NB4 (cell line): Measurements from ENCODE around the gene MSRB3.

Experiments
- DNase-seq: peaks from one replicate; pipeline ENCODE4 v3.0.0; 2010; ENCODE audit warnings: low read depth
- H3K4me3 ChIP-seq: one replicate; pipeline ENCODE4 v1.5.1; 2011; ENCODE audit warnings: mild to moderate bottlenecking, low read depth, low read length, moderate library complexity
- MYC ChIP-seq: IDR thresholded peaks from 2 replicates; pipeline ENCODE4 v1.6.1; 2011; ENCODE audit warnings: low read depth, low read length
- POLR2A ChIP-seq: IDR thresholded peaks from 2 replicates; pipeline ENCODE4 v1.6.1; 2011; ENCODE audit warnings: mild to moderate bottlenecking; ENCODE audit not compliant: insufficient read length; ENCODE audit errors: extremely low read depth
- TF ChIP-seq, protein P1 (sequence below): IDR thresholded peaks from one replicate; pipeline ENCODE4 v1.5.1; 2012; ENCODE audit warnings: low read depth, low read length
- TF ChIP-seq, protein P2 (sequence below): IDR thresholded peaks from 2 replicates; pipeline ENCODE4 v1.6.1; 2011; ENCODE audit warnings: low read depth, low read length

Gene MSRB3

DNA sequence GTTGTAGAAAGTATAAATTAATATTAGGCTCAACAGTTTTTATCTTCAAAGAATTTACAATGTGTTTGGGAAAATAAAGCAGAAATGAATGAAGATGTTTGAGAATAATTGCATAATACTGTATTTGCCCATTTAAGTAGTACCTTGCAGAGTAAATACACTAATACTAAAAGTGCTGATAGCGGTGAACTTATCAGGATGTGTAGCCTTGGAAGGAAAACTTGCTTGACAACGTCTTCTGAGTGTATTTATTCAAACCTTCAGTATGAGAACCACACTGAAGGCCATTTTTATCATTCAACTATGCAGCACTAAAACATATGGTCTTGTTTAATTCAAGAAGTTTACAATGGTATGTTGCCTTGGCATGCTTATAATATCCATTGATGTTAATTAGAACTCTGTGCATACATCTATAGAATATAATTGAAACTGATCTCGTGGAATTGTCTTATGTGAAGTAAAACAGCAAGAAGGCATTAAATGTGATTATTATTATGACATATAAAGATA is 41.3 kb downstream of the MSRB3 start:
- no peak overlapping the region for H3K4me3 ChIP-seq

DNA sequence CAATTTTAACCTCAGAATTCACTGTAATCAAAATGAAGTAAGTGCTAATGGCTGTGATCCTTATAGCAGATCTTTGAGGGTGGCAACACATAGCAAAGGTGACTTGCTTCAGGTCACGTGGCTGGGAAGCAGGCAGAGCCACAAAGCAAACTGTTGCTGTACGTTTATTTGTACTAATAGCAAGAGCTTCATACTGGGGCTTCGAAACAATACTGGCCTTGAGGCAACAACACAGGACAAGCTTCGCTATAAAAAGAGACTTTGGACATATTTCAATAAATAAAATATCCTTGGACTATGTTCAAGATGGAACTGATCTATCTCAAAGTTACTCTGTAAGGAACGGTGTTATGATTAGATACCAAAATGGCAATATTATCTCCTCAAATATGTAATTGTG is 44.6 kb downstream of the MSRB3 start:
- no peak overlapping the region for H3K4me3 ChIP-seq
- no peak for DNase-seq
- no peak for TF ChIP-seq POLR2A

More for the DNA sequence above, 41.3 kb downstream of the MSRB3 start:
- TF ChIP-seq, protein P1, sequence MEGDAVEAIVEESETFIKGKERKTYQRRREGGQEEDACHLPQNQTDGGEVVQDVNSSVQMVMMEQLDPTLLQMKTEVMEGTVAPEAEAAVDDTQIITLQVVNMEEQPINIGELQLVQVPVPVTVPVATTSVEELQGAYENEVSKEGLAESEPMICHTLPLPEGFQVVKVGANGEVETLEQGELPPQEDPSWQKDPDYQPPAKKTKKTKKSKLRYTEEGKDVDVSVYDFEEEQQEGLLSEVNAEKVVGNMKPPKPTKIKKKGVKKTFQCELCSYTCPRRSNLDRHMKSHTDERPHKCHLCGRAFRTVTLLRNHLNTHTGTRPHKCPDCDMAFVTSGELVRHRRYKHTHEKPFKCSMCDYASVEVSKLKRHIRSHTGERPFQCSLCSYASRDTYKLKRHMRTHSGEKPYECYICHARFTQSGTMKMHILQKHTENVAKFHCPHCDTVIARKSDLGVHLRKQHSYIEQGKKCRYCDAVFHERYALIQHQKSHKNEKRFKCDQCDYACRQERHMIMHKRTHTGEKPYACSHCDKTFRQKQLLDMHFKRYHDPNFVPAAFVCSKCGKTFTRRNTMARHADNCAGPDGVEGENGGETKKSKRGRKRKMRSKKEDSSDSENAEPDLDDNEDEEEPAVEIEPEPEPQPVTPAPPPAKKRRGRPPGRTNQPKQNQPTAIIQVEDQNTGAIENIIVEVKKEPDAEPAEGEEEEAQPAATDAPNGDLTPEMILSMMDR = no peak
- TF ChIP-seq MYC (no peak), POLR2A (no peak)
- TF ChIP-seq, protein P2, sequence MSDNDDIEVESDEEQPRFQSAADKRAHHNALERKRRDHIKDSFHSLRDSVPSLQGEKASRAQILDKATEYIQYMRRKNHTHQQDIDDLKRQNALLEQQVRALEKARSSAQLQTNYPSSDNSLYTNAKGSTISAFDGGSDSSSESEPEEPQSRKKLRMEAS = no peak
- DNase-seq = no peak

DNA sequence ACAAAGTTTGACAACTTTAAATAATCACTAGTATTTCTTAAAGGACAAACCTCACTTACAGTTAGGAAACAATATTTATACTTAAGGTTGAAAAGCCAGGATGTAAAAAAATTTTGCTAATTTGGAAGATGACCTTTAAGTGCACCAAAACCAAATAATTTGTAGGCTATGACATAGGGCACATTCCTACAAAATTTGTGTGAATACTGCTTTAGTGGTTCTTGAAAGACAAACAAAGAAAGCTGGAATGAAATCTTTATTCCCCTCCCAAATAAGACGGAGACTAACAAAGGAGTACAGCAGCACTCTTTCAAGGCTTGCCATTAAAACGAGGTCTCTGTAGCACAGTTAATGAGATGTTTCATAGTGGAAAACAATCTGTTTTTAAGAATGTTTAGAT is 45.6 kb downstream of the MSRB3 start:
- no peak for DNase-seq
- H3K4me3 ChIP-seq = no peak overlapping the region
- TF ChIP-seq, protein P1 = no peak
- TF ChIP-seq, protein P2 = no peak
- TF ChIP-seq POLR2A (no peak), MYC (no peak)

DNA sequence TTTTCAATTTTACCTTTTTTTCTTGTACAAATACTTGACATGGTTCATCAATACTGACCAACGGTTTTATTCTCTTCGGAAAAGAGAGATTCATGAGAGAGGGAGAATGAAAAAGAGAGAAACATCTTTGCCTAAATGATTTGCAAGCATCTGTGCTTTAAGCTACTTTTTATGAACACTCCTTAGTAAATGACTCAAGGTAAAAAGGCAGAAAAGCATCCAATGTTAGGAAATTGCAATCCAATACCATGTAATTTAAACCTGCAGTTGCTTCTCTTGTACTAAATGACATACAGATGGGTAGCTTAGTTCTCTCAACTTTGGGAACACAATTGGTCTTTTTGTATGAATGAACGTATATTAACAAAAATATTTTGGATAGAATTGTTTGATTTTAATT is 46.1 kb downstream of the MSRB3 start:
- no peak overlapping the region for H3K4me3 ChIP-seq
- TF ChIP-seq, protein P2 = no peak
- no peak for TF ChIP-seq MYC
- TF ChIP-seq POLR2A = no peak
- TF ChIP-seq, protein P1 = no peak
- no peak for DNase-seq

DNA sequence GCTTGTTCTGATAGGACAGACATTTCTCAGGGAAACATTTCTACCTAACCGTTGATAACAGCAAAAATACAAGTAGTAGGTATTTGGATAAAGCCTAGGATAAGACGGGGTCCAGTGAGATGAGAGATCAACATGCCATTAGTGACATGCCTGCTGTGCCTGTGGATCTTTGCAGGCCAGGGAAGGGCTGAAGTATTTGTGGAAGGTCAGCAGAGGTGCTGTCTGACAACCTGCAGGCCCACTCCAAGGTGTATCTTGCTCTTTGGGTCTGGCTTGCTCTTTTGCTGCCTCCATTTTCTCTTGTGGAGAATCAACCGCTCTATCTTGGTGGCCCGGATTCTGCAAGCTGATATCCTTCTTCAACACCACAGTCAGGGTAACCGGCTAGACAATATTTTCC is 46.7 kb downstream of the MSRB3 start:
- TF ChIP-seq, protein P2 = no peak
- TF ChIP-seq POLR2A (no peak), MYC (no peak)
- TF ChIP-seq, protein P1 = no peak
- H3K4me3 ChIP-seq = no peak overlapping the region
- DNase-seq = no peak

DNA sequence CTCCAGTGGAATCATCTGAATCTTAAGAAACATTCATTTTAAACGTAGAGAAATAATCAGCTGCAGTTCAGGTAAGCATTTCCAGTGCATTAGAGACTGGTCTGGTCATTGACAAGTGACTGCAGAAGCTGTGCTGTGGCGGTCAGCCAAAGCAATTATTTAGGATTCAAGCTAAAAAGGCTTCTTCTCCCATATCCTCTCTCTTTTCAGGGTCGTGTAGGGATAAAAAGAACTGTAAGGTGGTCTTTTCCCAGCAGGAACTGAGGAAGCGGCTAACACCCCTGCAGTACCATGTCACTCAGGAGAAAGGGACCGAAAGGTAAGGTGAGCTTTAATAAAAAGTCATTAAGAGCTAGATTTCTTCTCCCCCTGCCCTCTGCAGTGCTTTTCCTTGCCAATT is 48.1 kb downstream of the MSRB3 start:
- TF ChIP-seq MYC (no peak), POLR2A (no peak)
- TF ChIP-seq, protein P2 = no peak
- TF ChIP-seq, protein P1 = no peak
- H3K4me3 ChIP-seq = no peak overlapping the region
- no peak for DNase-seq
